Activated B cell treated with CpG ODN at 0.5 μM for 24 hours (primary cell): ENCODE results near the gene NUBP1. TPM values are rescaled to one million over a fixed set of nuclear protein-coding genes. Genes with fewer than 3 reads are reported as not detected.

Experiments used
- ATAC-seq: fragments of 200-7000 bp; cut with Tn5 transposase; one replicate; pipeline ENCODE4 v1.10.0; 2021; ENCODE audit warnings: low read depth, mild to moderate bottlenecking, moderate library complexity
- CTCF ChIA-PET: fragments of 350-600 bp; sonication (Branson Sonifier 250); formaldehyde crosslinking; loops from one replicate; lab custom pipeline; 2021; ENCODE audit warnings: antibody characterized with exemption; lab: Charles Lee
- POLR2A ChIA-PET: fragments of 350-600 bp; sonication (Branson Sonifier 250); formaldehyde crosslinking; loops from one replicate; lab custom pipeline; 2021; ENCODE audit warnings: antibody characterized with exemption; lab: Charles Lee
- DNase-seq: peaks from one replicate; pipeline ENCODE4 v3.0.0; 2022
- H3K27ac Mint-ChIP-seq: one replicate; pipeline ENCODE4 v1.8.0; 2020; ENCODE audit warnings: mixed read lengths
- H3K27me3 Mint-ChIP-seq: one replicate; pipeline ENCODE4 v1.8.0; 2021; ENCODE audit warnings: mixed read lengths
- H3K36me3 Mint-ChIP-seq: one replicate; pipeline ENCODE4 v1.8.0; 2021; ENCODE audit warnings: low read depth, mixed read lengths
- H3K4me1 Mint-ChIP-seq: one replicate; pipeline ENCODE4 v1.8.0; 2021; ENCODE audit warnings: mixed read lengths
- H3K4me3 Mint-ChIP-seq: one replicate; pipeline ENCODE4 v1.8.0; 2020; ENCODE audit warnings: mild to moderate bottlenecking, mixed read lengths
- H3K9me3 Mint-ChIP-seq: one replicate; pipeline ENCODE4 v1.8.0; 2020; ENCODE audit warnings: mixed read lengths
- CTCF ChIP-seq: fragments of 200-600 bp; IDR thresholded peaks from one replicate; pipeline ENCODE4 v1.8.0; 2022; ENCODE audit warnings: antibody characterized with exemption, mild to moderate bottlenecking
- intact Hi-C: fragments of 100-400 bp; cut with micrococcal nuclease; formaldehyde crosslinking; loops from one replicate; pipeline ENCODE4 v1.15.1; 2024
- total RNA-seq: library from RNA; stranded (reverse); gene quantifications from 2 replicates; pipeline ENCODE4 v1.2.3, GENCODE V29; 2022

Gene NUBP1
- total RNA-seq, 1 donor from 2014 or later, result 74.1 TPM

DNA sequence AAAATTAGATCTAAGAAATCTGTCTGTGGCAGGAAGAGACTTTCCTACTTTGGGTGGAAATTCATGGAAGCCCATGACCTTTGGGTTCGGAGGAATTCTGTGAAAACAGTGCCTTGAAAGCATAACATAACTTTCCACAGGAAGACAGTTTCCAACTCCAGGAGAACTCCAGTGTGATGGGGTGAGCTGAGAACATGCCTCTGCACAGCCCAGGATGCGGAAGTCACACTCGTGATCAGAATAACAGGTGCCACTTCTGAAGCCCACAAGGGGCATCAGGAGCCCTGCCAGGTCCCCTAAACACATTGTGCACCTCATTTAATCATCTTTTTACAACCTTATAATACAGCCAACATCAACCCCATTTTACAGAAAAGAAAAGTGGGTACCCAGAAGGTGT, 65.2 kb downstream of the NUBP1 start:
- Mint-ChIP-seq H3K4me1 (peaks cover 85% of the 10 kb centered on the region), H3K4me3 (no peak overlapping the region), H3K36me3 (no peaks in the 10 kb centered on the region), H3K9me3 (no peaks in the 10 kb centered on the region), H3K27me3 (no peaks in the 10 kb centered on the region), H3K27ac (peak overlapping the region; percentile 89)
- intact Hi-C loops, result loop anchor here (5.0 kb wide), 1 partner anchor 67 kb away; the partner anchor contains the start of gene NUBP1
- ATAC-seq (no peak), DNase-seq (no peak)
- CTCF ChIA-PET, result no interaction called here
- TF ChIP-seq CTCF, result no peak
- POLR2A ChIA-PET, result interaction anchor here (0.8 to 4.9 kb wide), 8 partner anchors 12 to 81 kb away, joined by 3 to 39 read pairs (median 4); partner anchors contain the start of gene CIITA

GRCh38 chr16:10809706-10810105, 66.1 kb downstream of the NUBP1 start:
- Mint-ChIP-seq H3K4me1 (peaks cover 83% of the 10 kb centered on the region), H3K36me3 (no peaks in the 10 kb centered on the region), H3K4me3 (no peak overlapping the region), H3K27ac (peak overlapping the region; percentile 62), H3K9me3 (no peaks in the 10 kb centered on the region), H3K27me3 (no peaks in the 10 kb centered on the region)
- CTCF ChIA-PET, result no interaction called here
- DNase-seq, result no peak
- intact Hi-C loops, result loop anchor here (5.0 kb wide), 1 partner anchor 67 kb away; the partner anchor contains the start of gene NUBP1
- TF ChIP-seq CTCF, result no peak
- ATAC-seq, result no peak
- POLR2A ChIA-PET, result interaction anchor here (1.1 to 4.9 kb wide), 4 partner anchors 56 to 69 kb away, joined by 4 to 39 read pairs (median 6); partner anchors contain the start of gene CIITA

DNA sequence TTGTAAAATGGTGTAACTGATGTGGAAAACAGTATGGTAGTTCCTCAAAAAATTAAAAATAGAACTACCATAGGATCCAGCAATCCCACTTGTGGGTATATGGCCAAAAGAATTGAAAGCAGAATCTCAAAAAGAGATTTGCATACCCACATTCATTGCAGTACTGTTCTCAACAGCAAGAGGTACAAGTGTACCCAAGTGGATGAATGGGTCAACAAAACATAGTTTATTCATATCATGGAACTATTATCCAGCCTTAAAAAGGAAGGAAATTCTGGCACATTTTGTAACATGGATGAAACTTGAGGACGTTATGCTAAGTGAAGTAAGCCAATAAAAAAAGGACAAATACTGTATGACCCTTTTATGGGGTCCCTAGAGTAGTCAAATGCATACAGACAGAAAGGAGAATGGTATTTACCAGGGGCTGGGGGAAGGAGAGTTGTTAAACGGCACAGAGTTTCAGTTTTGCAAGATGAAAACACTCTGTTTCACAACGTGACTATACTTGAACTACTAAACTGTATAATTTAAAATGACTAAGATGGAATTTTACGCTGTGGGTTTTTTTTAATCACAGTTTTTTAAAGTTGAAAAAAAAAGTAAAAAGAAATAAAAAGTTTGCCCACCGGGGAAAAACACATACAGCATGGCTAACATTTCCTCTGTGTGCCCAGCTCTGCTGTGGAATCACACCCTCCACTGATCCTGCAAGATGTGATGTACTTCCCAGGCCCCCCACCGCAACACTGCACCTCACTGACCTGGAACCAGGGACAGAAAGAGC, 68.9 kb downstream of the NUBP1 start:
- Mint-ChIP-seq H3K27ac (peak overlapping the region; percentile 62), H3K9me3 (no peaks in the 10 kb centered on the region), H3K36me3 (no peaks in the 10 kb centered on the region), H3K4me3 (peak overlapping the region; percentile 49), H3K27me3 (no peaks in the 10 kb centered on the region), H3K4me1 (peaks cover 63% of the 10 kb centered on the region)
- no peak for DNase-seq
- intact Hi-C loops, result loop anchor here (1.0 to 2.0 kb wide), 4 partner anchors 18 to 106 kb away; partner anchors contain the start of gene CIITA
- CTCF ChIA-PET, result no interaction called here
- TF ChIP-seq CTCF, result no peak
- POLR2A ChIA-PET, result interaction anchor here (0.5 to 0.7 kb wide), 3 partner anchors 31 to 74 kb away, joined by 3 read pairs; no protein-coding TSS in a partner anchor
- peak; percentile 70 for ATAC-seq

- intact Hi-C loops, result loop anchor here (2.0 kb wide), 1 partner anchor 18 kb away; no protein-coding TSS in a partner anchor
- ChIA-PET POLR2A (interaction anchor here (0.6 to 0.7 kb wide), 2 partner anchors 31 to 66 kb away, joined by 3 read pairs; no protein-coding TSS in a partner anchor), CTCF (no interaction called here)
- H3K27me3 Mint-ChIP-seq, result no peaks in the 10 kb centered on the region
- TF ChIP-seq CTCF, result no peak
- peaks cover 60% of the 10 kb centered on the region for H3K4me1 Mint-ChIP-seq
- H3K4me3 Mint-ChIP-seq, result peak overlapping the region; percentile 49
- H3K27ac Mint-ChIP-seq, result peak overlapping the region; percentile 62
- no peaks in the 10 kb centered on the region for H3K9me3 Mint-ChIP-seq
- no peaks in the 10 kb centered on the region for H3K36me3 Mint-ChIP-seq
- no peak for ATAC-seq
- no peak for DNase-seq
Observed at GRCh38 chr16:10813099-10813455, 69.4 kb downstream of the NUBP1 start.

GRCh38 chr16:10817514-10817913, 73.9 kb downstream of the NUBP1 start:
- no peaks in the 10 kb centered on the region for H3K9me3 Mint-ChIP-seq
- ChIA-PET POLR2A (interaction anchor here (1.3 to 1.5 kb wide), 3 partner anchors 42 to 72 kb away, joined by 3 to 4 read pairs (median 4); partner anchors contain the start of gene CIITA), CTCF (no interaction called here)
- no peak overlapping the region for H3K27ac Mint-ChIP-seq
- H3K36me3 Mint-ChIP-seq, result no peaks in the 10 kb centered on the region
- TF ChIP-seq CTCF, result no peak
- H3K4me1 Mint-ChIP-seq, result peaks cover 43% of the 10 kb centered on the region
- H3K4me3 Mint-ChIP-seq, result no peak overlapping the region
- DNase-seq (no peak), ATAC-seq (no peak)
- intact Hi-C loops, result no loop called here
- H3K27me3 Mint-ChIP-seq, result no peaks in the 10 kb centered on the region
